Heart left ventricle (tissue), 13 donors: ENCODE results near the gene MME.

Experiments
- POLR2A ChIP-seq, 2 donors: fragments of 450-650 bp; IDR thresholded peaks; one replicate each; pipeline ENCODE4 v1.6.1; 2017; ENCODE audit warnings: antibody characterized with exemption in 2 of 2, mild to moderate bottlenecking in 2 of 2, moderate library complexity in 2 of 2
- TF ChIP-seq, protein P1 (sequence below), 12 donors: fragments of 200-600 bp; sonication (generic) in 4 of 12; IDR thresholded peaks; one replicate each; pipeline versions ENCODE4 v1.5.0 to v1.8.0; 2018 to 2022; ENCODE audit warnings: antibody characterized with exemption in 12 of 12, mild to moderate bottlenecking in 5 of 12
- donor health status: ischemic (EF 13 %, LVEDD 7.1; RV severe dilation, severe dysfunction).
- donor health status: DM: no; HTN: yes; CAD: no.
- donor health status: DM: no; HTN: no; CAD: no.
- donor health status: ischemic (EF 25% LVEDD 6.9; RV normal size, moderate dysfunction).
- donor health status: ischemic (EF 25% LVEDD 5.7; RV mildly dilated, moderate dysfunction).
- donor health status: ischemic (EF 35%, LVEDD 5.7; RV mildly dilated, moderate dysfunction).
- donor health status: nonischemic (EF 11% LVEDD 7.7; RV severe dilation, severe dysfunction).
- donor health status: DM: yes; HTN: yes; CAD: no.
- donor health status: PGD.
- donor health status: ischemic (EF 29% LVEDD 5.4; RV normal size, mild dysfunction).
- donor health status: nonischemic (EF 23%, LVEDD 6.1; RV moderate dilation, normal function).

DNA sequence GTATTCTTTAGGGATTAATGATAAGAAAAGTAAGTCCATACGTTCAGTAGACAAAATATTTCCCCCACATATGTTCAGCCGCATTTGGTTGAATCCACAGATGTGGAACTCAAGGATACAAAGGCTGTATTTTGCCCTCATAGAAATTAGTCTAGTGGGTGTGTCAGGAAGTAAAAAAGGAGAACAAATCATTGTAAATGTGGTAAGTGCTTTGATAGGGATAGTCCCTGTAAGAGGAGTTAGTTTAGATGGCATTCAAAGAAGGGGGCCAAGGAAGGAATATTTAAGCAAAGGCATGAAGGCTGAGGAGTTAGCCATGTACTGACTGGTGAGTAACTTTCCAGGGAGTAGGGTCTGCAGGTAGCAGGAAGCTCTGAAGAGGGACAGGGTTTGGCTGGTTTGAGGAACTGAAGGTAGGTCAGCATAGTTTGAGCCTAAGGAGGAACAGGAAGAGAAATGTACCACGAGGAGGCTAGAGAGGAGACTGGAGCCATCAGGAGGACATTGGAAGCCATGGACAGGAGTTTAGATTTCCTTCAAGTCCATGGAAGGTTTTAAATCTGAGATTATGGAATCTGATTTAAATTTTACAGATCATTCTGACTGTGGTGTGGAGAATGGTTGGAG lies 98.8 kb downstream of the MME start:
- TF ChIP-seq POLR2A (IDR thresholded peaks at IDR 0.05), result no peak
- TF ChIP-seq, protein P1, sequence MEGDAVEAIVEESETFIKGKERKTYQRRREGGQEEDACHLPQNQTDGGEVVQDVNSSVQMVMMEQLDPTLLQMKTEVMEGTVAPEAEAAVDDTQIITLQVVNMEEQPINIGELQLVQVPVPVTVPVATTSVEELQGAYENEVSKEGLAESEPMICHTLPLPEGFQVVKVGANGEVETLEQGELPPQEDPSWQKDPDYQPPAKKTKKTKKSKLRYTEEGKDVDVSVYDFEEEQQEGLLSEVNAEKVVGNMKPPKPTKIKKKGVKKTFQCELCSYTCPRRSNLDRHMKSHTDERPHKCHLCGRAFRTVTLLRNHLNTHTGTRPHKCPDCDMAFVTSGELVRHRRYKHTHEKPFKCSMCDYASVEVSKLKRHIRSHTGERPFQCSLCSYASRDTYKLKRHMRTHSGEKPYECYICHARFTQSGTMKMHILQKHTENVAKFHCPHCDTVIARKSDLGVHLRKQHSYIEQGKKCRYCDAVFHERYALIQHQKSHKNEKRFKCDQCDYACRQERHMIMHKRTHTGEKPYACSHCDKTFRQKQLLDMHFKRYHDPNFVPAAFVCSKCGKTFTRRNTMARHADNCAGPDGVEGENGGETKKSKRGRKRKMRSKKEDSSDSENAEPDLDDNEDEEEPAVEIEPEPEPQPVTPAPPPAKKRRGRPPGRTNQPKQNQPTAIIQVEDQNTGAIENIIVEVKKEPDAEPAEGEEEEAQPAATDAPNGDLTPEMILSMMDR (IDR thresholded peaks at IDR 0.05), result no peak
